B cell (primary cell): ENCODE data around the gene CLP1.

Experiments
- CTCF ChIP-seq: fragments of 200-600 bp; IDR thresholded peaks from one replicate; pipeline ENCODE4 v1.8.0; 2022; ENCODE audit warnings: antibody characterized with exemption, mild to moderate bottlenecking
- EZH2 ChIP-seq: IDR thresholded peaks from 2 replicates; pipeline ENCODE4 v1.6.1; 2012; ENCODE audit warnings: borderline replicate concordance, low read depth, mild to moderate bottlenecking, moderate library complexity, low read length; ENCODE audit not compliant: insufficient read depth, poor library complexity, severe bottlenecking

- TF ChIP-seq CTCF, result no peak
- TF ChIP-seq EZH2, result no peak
Measured at GRCh38 chr11:57658023-57658361, 430 bp downstream of the CLP1 start.
